H1 (cell line): Measurements from ENCODE around the gene OR2J2. TPM values are rescaled to one million over a fixed set of nuclear protein-coding genes. Genes with fewer than 3 reads are reported as not detected.

Experiments used
- CTCF ChIA-PET: fragments of 300-600 bp; sonication (Branson Sonifier 250); formaldehyde crosslinking; loops from one replicate; lab custom pipeline; 2021; ENCODE audit not compliant: partially characterized antibody; lab: Charles Lee
- POLR2A ChIA-PET: fragments of 300-600 bp; sonication (Branson Sonifier 250); formaldehyde crosslinking; loops from one replicate; lab custom pipeline; 2021; ENCODE audit warnings: inconsistent platforms; ENCODE audit not compliant: partially characterized antibody; lab: Charles Lee
- DNase-seq, 2 experiments: peaks; one replicate each; pipeline versions ENCODE4 v3.0.0 to v3.0.0-alpha.2; 2010 to 2022; ENCODE audit warnings: low spot score in 2 of 2, low read depth in 1 of 2, mixed read lengths in 1 of 2
- FAIRE-seq: peaks from 2 replicates; lab custom pipeline; 2011; peaks lifted over from hg19 to GRCh38; lab: Jason Lieb, UNC
- H2AFZ ChIP-seq: 2 replicates; pipeline ENCODE4 v1.8.1; 2012; ENCODE audit warnings: low read length, inconsistent platforms
- H2AK5ac ChIP-seq: 2 replicates; pipeline ENCODE4 v1.6.1; 2013; ENCODE audit warnings: low read depth, low read length
- H2BK120ac ChIP-seq: replicated peaks from 2 replicates; pipeline ENCODE3; 2013; ENCODE audit warnings: low read depth, low read length, inconsistent platforms
- H2BK12ac ChIP-seq: 2 replicates; pipeline ENCODE4 v1.6.1; 2013; ENCODE audit warnings: low read depth, low read length
- H2BK15ac ChIP-seq: 2 replicates; pipeline ENCODE4 v1.6.1; 2013; ENCODE audit warnings: low read length
- H2BK20ac ChIP-seq: 2 replicates; pipeline ENCODE4 v1.6.1; 2013; ENCODE audit warnings: low read length
- H2BK5ac ChIP-seq: 2 replicates; pipeline ENCODE4 v1.6.1; 2013; ENCODE audit warnings: low read depth, low read length
- H3K14ac ChIP-seq: 2 replicates; pipeline ENCODE4 v1.6.1; 2013; ENCODE audit warnings: inconsistent platforms; ENCODE audit not compliant: insufficient read length
- H3K18ac ChIP-seq: 2 replicates; pipeline ENCODE4 v1.6.1; 2013; ENCODE audit warnings: low read length; ENCODE audit errors: extremely low read depth
- H3K23ac ChIP-seq: 2 replicates; pipeline ENCODE4 v1.6.1; 2013; ENCODE audit warnings: inconsistent platforms; ENCODE audit not compliant: insufficient read length
- H3K23me2 ChIP-seq: 2 replicates; pipeline ENCODE4 v1.6.1; 2013; ENCODE audit warnings: low read depth, low read length
- H3K27ac ChIP-seq: 2 replicates; pipeline ENCODE4 v1.6.1; 2011; ENCODE audit warnings: low read depth, low read length, inconsistent platforms
- H3K27me3 ChIP-seq, 4 experiments: replicated peaks in 1 of 4; 1 replicate in 1 of 4; 2 replicates in 3 of 4; pipeline versions ENCODE4 v1.6.1 to v1.8.1; 2011 to 2013; ENCODE audit warnings: low read length in 3 of 4, mild to moderate bottlenecking in 3 of 4, inconsistent platforms in 2 of 4, mixed read lengths in 2 of 4, moderate library complexity in 1 of 4; ENCODE audit not compliant: control insufficient read depth in 3 of 4, insufficient read depth in 3 of 4; ENCODE audit errors: extremely low read depth in 1 of 4
- H3K36me3 ChIP-seq, 4 experiments: 2 replicates each; pipeline versions ENCODE4 v1.6.1 to v1.8.1; 2011 to 2013; ENCODE audit warnings: mild to moderate bottlenecking in 4 of 4, low read length in 3 of 4, moderate library complexity in 2 of 4, control low read depth in 1 of 4, inconsistent platforms in 1 of 4; ENCODE audit not compliant: insufficient read depth in 4 of 4, control insufficient read depth in 2 of 4
- H3K4ac ChIP-seq: replicated peaks from 2 replicates; pipeline ENCODE3; 2013; ENCODE audit warnings: low read length, low read depth, mixed read lengths, inconsistent platforms; ENCODE audit not compliant: insufficient read length
- H3K4me1 ChIP-seq, 4 experiments: replicated peaks in 1 of 4; 1 replicate in 1 of 4; 2 replicates in 3 of 4; pipeline versions ENCODE4 v1.6.1 to v1.8.1; 2011 to 2013; ENCODE audit warnings: low read length in 3 of 4, inconsistent platforms in 2 of 4, mixed read lengths in 1 of 4; ENCODE audit not compliant: insufficient read depth in 4 of 4, control insufficient read depth in 3 of 4
- H3K4me2 ChIP-seq, 2 experiments: 2 replicates each; pipeline versions ENCODE4 v1.6.1 to v1.8.1; 2011 to 2013; ENCODE audit warnings: low read depth in 2 of 2, low read length in 2 of 2, control low read depth in 1 of 2, inconsistent platforms in 1 of 2, mild to moderate bottlenecking in 1 of 2; ENCODE audit not compliant: insufficient read depth in 1 of 2
- H3K4me3 ChIP-seq, 4 experiments: fragments of 200-600, 300-600 bp in 1 of 4; sonication (generic), shearing (Covaris generic), sonication (Bioruptor Twin) in 1 of 4; 2 replicates each; pipeline versions ENCODE4 v1.5.1 to v1.8.1; 2011 to 2016; ENCODE audit warnings: low read length in 4 of 4, low read depth in 3 of 4, control low read depth in 2 of 4, inconsistent platforms in 2 of 4, mild to moderate bottlenecking in 2 of 4, mixed read lengths in 1 of 4, moderate library complexity in 1 of 4; ENCODE audit not compliant: insufficient read depth in 2 of 4; ENCODE audit errors: extremely low read depth in 1 of 4
- H3K56ac ChIP-seq: replicated peaks from 2 replicates; pipeline ENCODE3; 2013; ENCODE audit warnings: low read depth, mild to moderate bottlenecking, mixed read lengths, low read length, inconsistent platforms; ENCODE audit not compliant: insufficient read length
- H3K79me1 ChIP-seq: 2 replicates; pipeline ENCODE4 v1.6.1; 2013; ENCODE audit warnings: low read depth, low read length, control low read depth
- H3K79me2 ChIP-seq, 2 experiments: 2 replicates each; pipeline versions ENCODE4 v1.6.1 to v1.8.1; 2012 to 2013; ENCODE audit warnings: low read length in 2 of 2, mild to moderate bottlenecking in 2 of 2, inconsistent platforms in 1 of 2; ENCODE audit not compliant: insufficient read depth in 2 of 2, control insufficient read depth in 1 of 2
- H3K9ac ChIP-seq, 4 experiments: replicated peaks in 1 of 4; 1 replicate in 1 of 4; 2 replicates in 3 of 4; pipeline versions ENCODE4 v1.6.1 to v1.8.1; 2011 to 2013; ENCODE audit warnings: low read depth in 3 of 4, low read length in 3 of 4, control low read depth in 2 of 4, mild to moderate bottlenecking in 2 of 4, moderate library complexity in 2 of 4, inconsistent platforms in 1 of 4; ENCODE audit errors: extremely low read depth in 1 of 4
- H3K9me3 ChIP-seq, 2 experiments: 2 replicates each; pipeline versions ENCODE4 v1.6.1 to v1.8.1; 2012 to 2013; ENCODE audit warnings: mild to moderate bottlenecking in 2 of 2, moderate library complexity in 2 of 2, control low read depth in 1 of 2, inconsistent platforms in 1 of 2, low read depth in 1 of 2, low read length in 1 of 2, mixed read lengths in 1 of 2; ENCODE audit not compliant: insufficient read depth in 2 of 2
- H4K20me1 ChIP-seq, 2 experiments: replicated peaks in 1 of 2; 2 replicates each; pipeline versions ENCODE3 to v1.8.1; 2011 to 2013; ENCODE audit warnings: inconsistent platforms in 2 of 2, low read length in 2 of 2, mild to moderate bottlenecking in 1 of 2; ENCODE audit not compliant: insufficient read depth in 2 of 2, control insufficient read depth in 1 of 2
- H4K5ac ChIP-seq: 2 replicates; pipeline ENCODE4 v1.6.1; 2013; ENCODE audit warnings: low read length, low read depth, mixed read lengths, inconsistent platforms; ENCODE audit not compliant: insufficient read length
- H4K8ac ChIP-seq: 2 replicates; pipeline ENCODE4 v1.8.0; 2013; ENCODE audit warnings: mild to moderate bottlenecking, moderate library complexity, low read length, inconsistent platforms; ENCODE audit not compliant: insufficient read depth; ENCODE audit errors: extremely low read depth
- H4K91ac ChIP-seq: replicated peaks from 2 replicates; pipeline ENCODE3; 2013; ENCODE audit warnings: low read length, mixed read lengths, inconsistent platforms; ENCODE audit not compliant: insufficient read length
- ATF2 ChIP-seq: IDR thresholded peaks from 2 replicates; pipeline ENCODE4 v1.6.1; 2012; ENCODE audit warnings: low read length, inconsistent platforms
- CTBP2 ChIP-seq: IDR thresholded peaks from 2 replicates; pipeline ENCODE4 v1.7.0; 2011; ENCODE audit warnings: borderline replicate concordance, mild to moderate bottlenecking, moderate library complexity, mixed read lengths, low read length; ENCODE audit not compliant: insufficient read depth, insufficient read length
- EZH2 ChIP-seq: fragments of 200-600 bp; sonication (generic); IDR thresholded peaks from 2 replicates; pipeline ENCODE4 v1.7.1; 2012; ENCODE audit warnings: low read depth, mild to moderate bottlenecking, moderate library complexity, low read length, inconsistent platforms; ENCODE audit not compliant: severe bottlenecking
- GABPA ChIP-seq: IDR thresholded peaks from 2 replicates; pipeline ENCODE4 v1.6.1; 2011; ENCODE audit warnings: mild to moderate bottlenecking, low read length, moderate library complexity, borderline replicate concordance; ENCODE audit not compliant: insufficient read depth
- HDAC6 ChIP-seq: IDR thresholded peaks from one replicate; pipeline ENCODE4 v1.7.1; 2012; ENCODE audit warnings: low read depth, mild to moderate bottlenecking, inconsistent platforms, low read length, moderate library complexity
- JUND ChIP-seq: IDR thresholded peaks from 2 replicates; pipeline ENCODE4 v1.6.1; 2011; ENCODE audit warnings: mild to moderate bottlenecking, improper control_type of control experiment, low read length
- MAFK ChIP-seq: IDR thresholded peaks from 2 replicates; pipeline ENCODE4 v1.6.1; 2012; ENCODE audit warnings: low read depth, mild to moderate bottlenecking, improper control_type of control experiment, low read length
- NRF1 ChIP-seq: IDR thresholded peaks from 2 replicates; pipeline ENCODE4 v1.6.1; 2011; ENCODE audit warnings: mild to moderate bottlenecking, low read depth, low read length, improper control_type of control experiment
- SAP30 ChIP-seq: fragments of 300-600 bp; sonication (generic); IDR thresholded peaks from 2 replicates; pipeline ENCODE4 v1.7.1; 2012; ENCODE audit warnings: low read length, moderate library complexity, mild to moderate bottlenecking, inconsistent platforms; ENCODE audit not compliant: insufficient read depth, insufficient replicate concordance
- SP2 ChIP-seq: IDR thresholded peaks from 2 replicates; pipeline ENCODE4 v1.6.1; 2012; ENCODE audit warnings: mild to moderate bottlenecking, low read length, inconsistent platforms
- TCF12 ChIP-seq: IDR thresholded peaks from 2 replicates; pipeline ENCODE4 v1.6.1; 2011; ENCODE audit warnings: low read depth, mild to moderate bottlenecking, low read length
- USF2 ChIP-seq: IDR thresholded peaks from 2 replicates; pipeline ENCODE4 v1.6.1; 2011; ENCODE audit warnings: low read length, improper control_type of control experiment
- polyA plus RNA-seq, 7 experiments: library from polyadenylated mRNA; depleted of rRNA in 3 of 7; stranded (reverse) in 5 of 7; unstranded in 2 of 7; fragments of >200 nt in 5 of 7; fragments of 200-250 nt in 2 of 7; gene quantifications; 1 replicate in 5 of 7; 2 replicates in 1 of 7; 4 replicates in 1 of 7; pipeline versions ENCODE4 v1.2.1 to v1.2.3, GENCODE V29; 2011 to 2013; ENCODE audit warnings: missing spikeins in 2 of 7, mixed read lengths in 2 of 7
- total RNA-seq: library from RNA; stranded (reverse); fragmentation: NEBNext Ultra II Directional; extraction: Animal tissue kit (Norgen Biotek cat#: 25700); gene quantifications from 2 replicates; pipeline ENCODE4 v1.2.1, GENCODE V29; 2021

The OR2J2 gene
- total and polyA plus RNA-seq, 2 of the 8 experiments (the other 6 are each of a cell fraction or from before 2014, with no cell fraction given) = not detected

- Histone ChIP-seq H4K8ac (no peak overlapping the region), H3K9me3 (peaks cover 10 to 11% of the 10 kb centered on the region in 2 experiments), H3K56ac (no peak overlapping the region), H2BK120ac (no peak overlapping the region), H3K79me1 (no peaks in the 10 kb centered on the region), H2BK20ac (0 out of 2 replicates have a peak overlapping the region, but pooled peaks have one; percentile 17), H2BK15ac (no peak overlapping the region), H3K79me2 (no peaks in the 10 kb centered on the region), H3K4me3 (no peak overlapping the region), H3K9ac (no peak overlapping the region), H3K4me1 (peaks cover 0 to 3% (median 0%) of the 10 kb centered on the region in 4 experiments; a peak in 1 of 7 replicates), H3K14ac (no peak overlapping the region), H2BK5ac (no peak overlapping the region), H3K27me3 (no peaks in the 10 kb centered on the region), H3K27ac (no peak overlapping the region), H2BK12ac (no peak overlapping the region), H2AFZ (no peak overlapping the region), H4K91ac (no peak overlapping the region), H3K23me2 (no peaks in the 10 kb centered on the region), H3K23ac (no peak overlapping the region), H3K4me2 (no peak overlapping the region), H4K20me1 (no peaks in the 10 kb centered on the region), H3K36me3 (peaks cover 0 to 3% (median 0%) of the 10 kb centered on the region in 4 experiments; a peak in 2 of 8 replicates), H4K5ac (no peak overlapping the region), H3K4ac (no peak overlapping the region), H3K18ac (no peak overlapping the region), H2AK5ac (no peak overlapping the region)
- no peak for DNase-seq
- FAIRE-seq = no peak
- ChIA-PET POLR2A (no interaction called here), CTCF (interaction anchor here (1.4 kb wide), 1 partner anchor 31 kb away, joined by 4 read pairs; no protein-coding TSS in a partner anchor)
- TF ChIP-seq HDAC6 (no peak), ATF2 (no peak), SAP30 (no peak), TCF12 (no peak), GABPA (no peak), EZH2 (no peak), USF2 (no peak), MAFK (no peak), JUND (no peak), NRF1 (no peak), SP2 (no peak), CTBP2 (no peak)
Measured at GRCh38 chr6:29216528-29216927, 45.8 kb downstream of the OR2J2 start.
